Measurements from ENCODE around the gene DDX23.

DNA sequence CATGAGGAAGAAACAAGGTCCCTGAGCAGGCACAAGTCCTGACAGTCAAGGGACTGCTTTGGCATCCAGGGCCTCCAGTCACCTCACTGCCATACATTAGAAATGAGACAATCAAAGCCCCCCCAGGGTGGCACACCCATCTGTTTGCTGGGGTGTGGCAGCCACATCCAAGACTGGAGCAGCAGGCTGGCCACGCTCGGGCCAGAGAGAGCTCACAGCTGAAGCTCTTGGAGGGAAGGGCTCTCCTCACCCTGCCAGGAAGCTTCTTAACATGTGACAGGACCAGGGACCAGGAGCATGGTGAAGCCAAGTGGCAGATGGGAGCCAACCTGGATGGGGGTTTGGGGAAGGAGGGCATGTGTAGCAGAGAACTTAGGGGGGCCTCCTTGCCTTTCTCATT, 23.7 kb downstream of the DDX23 start:
- TF ChIP-seq POLR2AphosphoS5 (IDR thresholded peaks at IDR 0.05) = no peak
- TF ChIP-seq POLR2A (IDR thresholded peaks at IDR 0.05) = no peak
- TF ChIP-seq, protein P1, sequence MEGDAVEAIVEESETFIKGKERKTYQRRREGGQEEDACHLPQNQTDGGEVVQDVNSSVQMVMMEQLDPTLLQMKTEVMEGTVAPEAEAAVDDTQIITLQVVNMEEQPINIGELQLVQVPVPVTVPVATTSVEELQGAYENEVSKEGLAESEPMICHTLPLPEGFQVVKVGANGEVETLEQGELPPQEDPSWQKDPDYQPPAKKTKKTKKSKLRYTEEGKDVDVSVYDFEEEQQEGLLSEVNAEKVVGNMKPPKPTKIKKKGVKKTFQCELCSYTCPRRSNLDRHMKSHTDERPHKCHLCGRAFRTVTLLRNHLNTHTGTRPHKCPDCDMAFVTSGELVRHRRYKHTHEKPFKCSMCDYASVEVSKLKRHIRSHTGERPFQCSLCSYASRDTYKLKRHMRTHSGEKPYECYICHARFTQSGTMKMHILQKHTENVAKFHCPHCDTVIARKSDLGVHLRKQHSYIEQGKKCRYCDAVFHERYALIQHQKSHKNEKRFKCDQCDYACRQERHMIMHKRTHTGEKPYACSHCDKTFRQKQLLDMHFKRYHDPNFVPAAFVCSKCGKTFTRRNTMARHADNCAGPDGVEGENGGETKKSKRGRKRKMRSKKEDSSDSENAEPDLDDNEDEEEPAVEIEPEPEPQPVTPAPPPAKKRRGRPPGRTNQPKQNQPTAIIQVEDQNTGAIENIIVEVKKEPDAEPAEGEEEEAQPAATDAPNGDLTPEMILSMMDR (IDR thresholded peaks at IDR 0.05) = no peak
- no peak for TF ChIP-seq EP300 (IDR thresholded peaks at IDR 0.05)
